CD4-positive, alpha-beta T cell treated with Interleukin-21 for 1 hour (primary cell): ENCODE data around the gene KRT79.

ENCODE experiments used
- DNase-seq: peaks from one replicate; pipeline ENCODE4 v3.0.0-alpha.2; 2020

The KRT79 gene

DNA sequence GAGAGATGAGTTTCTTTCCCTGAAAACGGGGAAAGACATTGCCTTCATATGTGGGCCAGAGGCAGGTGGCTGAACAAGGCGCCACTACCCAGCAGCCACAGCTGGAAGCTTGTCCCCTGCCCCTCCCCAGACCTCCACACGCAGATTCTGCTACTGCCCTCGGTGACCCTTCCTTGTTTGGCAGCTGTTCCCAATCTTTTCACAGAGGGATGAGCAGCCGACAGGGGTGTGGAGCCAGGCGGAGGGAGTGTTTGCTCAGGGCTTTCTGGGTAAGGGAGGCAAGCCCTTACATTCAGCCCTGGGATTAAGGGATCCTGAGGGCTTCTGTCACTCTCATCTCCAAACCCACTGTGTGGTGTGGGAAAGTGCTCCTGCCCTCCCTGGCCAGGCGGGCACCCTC, 15.7 kb downstream of the KRT79 start:
- DNase-seq, result no peak

DNA sequence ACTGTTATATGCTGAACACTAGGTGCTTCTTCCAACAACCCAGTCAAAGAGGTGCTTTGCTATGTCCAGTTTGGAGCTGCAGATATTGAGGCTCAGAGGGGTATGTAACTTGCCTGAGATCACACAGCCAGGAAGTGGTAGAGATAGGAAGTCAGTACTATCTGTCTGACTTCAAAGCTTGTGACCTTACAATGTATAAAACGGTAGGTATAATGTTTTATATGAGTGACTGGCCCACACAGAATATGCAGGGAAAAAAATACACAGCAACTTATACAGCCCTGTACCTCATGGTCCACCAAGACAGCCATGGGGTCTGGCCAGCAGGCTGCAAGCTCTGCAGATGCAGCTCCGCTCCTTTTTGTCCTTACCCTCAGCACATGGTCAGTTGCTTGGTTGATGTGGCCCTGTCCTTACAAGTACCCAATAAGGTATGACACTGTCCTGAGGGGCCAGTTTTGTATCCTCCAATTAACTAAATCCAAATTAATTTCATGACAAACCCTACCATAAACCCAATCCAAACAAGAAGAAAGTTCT, 16.3 kb downstream of the KRT79 start:
- no peak for DNase-seq

- DNase-seq, result no peak
Observed at GRCh38 chr12:52817003-52817698, 17.0 kb downstream of the KRT79 start.

- no peak for DNase-seq
Observed at GRCh38 chr12:52815676-52816588, 18.2 kb downstream of the KRT79 start.

DNA sequence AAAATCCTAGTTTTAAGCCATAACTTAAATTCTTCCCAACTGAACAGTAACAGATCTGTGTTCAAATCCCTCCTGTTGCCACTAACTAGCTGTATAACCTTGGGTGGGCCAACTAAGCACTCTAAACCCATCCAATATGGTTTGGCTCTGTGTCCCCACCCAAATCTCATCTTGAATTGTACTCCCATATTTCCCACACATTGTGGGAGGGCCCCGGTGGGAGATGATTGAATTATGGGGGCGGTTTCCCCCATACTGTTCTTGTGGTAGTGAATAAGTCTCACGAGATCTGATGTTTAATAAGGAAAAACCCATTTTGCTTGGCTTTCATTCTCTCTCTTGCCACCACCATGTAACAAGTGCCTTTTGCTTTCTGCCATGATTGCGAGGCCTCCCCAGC, 18.9 kb downstream of the KRT79 start:
- no peak for DNase-seq

GRCh38 chr12:52814710-52815155, 19.4 kb downstream of the KRT79 start:
- no peak for DNase-seq

DNA sequence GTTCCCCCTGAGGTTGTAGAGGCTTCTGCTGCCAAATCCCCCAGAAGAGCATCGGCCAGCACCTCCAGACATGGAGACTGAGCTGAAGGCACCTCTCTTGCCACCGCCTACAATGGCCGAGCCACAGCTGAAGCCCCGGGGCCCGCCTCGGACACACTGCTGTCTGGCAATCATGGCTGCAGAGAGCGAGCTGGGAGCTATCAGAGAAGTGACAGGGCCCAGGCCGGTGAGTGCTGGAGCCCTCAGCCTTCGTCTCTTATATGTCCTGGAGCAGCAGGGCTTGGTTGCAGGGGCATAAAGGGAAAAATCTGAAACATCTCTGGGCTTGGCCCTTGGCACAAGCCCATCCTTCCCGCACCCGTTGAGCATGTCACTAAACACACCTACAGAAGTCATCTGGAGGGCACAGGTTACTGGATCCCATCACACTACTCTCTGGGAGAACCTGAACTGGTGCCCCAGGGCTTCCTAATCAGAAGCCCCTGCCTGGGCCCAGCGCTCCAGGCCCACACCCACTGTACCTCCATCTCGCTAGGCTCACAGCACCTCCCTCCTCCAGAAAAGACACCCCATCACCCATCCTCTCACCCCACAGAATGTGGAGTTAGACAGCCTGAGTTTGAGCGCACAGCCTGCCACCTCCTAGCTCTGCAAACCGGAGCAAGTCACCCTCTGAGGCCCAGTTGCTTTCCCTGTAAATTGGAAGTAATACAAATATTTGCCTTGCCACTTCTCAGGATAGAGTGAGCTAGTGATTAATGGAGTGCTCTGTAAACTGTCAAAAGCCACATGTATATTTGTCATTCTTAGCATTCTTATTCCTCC, 20.0 kb downstream of the KRT79 start, which contains the start of gene KRT4:
TSS of gene KRT4 (minus strand) at position 232 of the 825 bp plus-strand sequence. CDS start at position 174, 58 bp downstream.
- DNase-seq, result no peak

- no peak for DNase-seq
Observed at GRCh38 chr12:52813203-52813819, 20.8 kb downstream of the KRT79 start.

DNA sequence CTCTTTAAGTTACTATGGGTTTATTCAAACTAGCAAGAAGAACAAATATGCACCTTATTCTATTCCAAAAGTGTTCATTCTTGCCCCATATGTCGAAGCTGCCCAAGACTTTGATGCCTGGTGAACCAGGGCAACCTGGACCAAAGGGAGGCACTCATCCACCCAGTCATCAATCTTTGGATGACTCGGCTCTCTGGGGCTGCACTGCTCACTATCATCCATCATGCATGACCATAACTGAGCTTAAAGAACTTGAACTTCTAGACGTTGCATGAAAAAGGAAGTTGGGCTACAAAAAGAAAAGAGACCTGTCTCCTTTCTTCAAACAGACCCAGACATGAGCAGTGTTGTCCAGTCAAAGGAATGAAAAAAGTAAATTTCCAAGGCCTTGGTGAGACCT, 21.4 kb downstream of the KRT79 start:
- DNase-seq, result no peak

- no peak for DNase-seq
Observed at GRCh38 chr12:52812073-52812400, 22.1 kb downstream of the KRT79 start.

GRCh38 chr12:52811191-52812072, 22.7 kb downstream of the KRT79 start:
- DNase-seq, result no peak

DNA sequence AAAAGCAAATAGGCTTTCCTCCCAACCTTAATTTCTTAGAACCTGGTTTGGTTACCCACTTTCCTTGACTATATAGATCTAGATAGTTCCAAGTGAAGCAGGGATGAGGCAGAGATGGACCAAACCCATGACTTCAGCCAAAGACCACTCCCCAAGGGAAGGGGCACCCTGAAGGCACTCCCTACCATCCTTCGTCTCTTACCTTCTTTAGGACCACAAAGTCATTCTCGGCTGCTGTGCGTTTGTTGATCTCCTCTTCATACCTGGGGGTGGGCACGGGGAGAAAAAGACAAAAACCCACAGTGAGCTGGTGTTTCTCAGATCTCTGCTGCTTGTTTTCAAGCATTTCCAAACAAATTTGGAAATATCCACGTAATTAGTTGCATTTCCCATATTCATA, 23.6 kb downstream of the KRT79 start:
- no peak for DNase-seq

DNA sequence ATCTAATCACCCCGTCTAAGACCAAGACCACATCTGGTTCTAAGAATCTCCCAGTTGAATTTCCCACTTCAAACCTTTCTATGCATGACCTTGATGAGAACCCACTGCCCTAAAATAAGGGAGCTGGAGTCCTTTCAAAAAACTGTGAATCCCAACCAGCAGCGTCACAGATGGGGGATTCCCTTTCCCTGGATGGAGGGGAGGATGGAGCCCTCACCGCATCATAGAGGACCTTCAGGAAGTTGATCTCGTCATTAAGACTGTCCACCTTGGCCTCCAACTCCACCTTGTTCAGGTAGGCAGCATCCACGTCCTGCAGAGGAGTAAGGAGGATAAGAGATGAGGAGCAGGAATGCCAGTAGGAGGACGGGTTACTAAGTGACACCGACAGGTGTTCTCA, 24.9 kb downstream of the KRT79 start:
- DNase-seq, result no peak

- no peak for DNase-seq
Observed at GRCh38 chr12:52808573-52809160, 25.4 kb downstream of the KRT79 start.

- DNase-seq, result no peak
Observed at GRCh38 chr12:52807544-52808470, 26.3 kb downstream of the KRT79 start.

DNA sequence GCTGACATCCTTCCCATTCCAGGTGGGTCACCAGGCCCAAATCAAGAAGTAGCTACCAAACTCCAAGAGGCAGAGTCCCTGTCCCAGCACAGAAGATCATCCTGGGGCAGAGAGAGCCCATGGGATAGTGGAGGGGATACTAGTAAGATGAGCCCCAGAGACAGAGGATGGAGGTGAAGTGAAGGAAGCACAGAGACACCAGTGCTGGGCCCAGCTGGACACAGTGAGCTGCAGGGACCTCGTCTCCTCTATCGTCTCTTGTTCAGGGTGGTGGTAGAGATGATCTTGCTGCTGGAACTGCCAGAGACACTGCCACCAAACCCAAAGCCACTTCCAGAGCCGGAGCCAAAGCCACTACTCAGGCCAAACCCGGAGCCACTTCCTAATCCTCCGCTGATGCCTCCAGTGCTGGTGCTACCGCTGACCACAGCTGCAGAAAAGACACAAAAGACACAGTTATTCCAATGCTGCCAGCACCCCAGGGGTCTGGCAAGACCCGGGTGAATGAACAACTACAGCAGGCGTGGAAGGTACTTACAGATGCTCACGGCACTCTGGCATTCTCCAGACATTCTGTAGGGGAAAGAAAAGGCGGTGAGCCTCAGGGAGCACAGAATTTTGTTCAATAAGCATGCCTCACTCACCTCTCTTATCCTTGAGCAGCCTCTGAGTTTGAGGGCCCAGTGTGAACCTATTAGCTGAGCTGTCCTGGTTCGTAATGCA, 27.1 kb downstream of the KRT79 start:
- DNase-seq, result no peak

- no peak for DNase-seq
Observed at GRCh38 chr12:52806169-52806811, 27.8 kb downstream of the KRT79 start.

DNA sequence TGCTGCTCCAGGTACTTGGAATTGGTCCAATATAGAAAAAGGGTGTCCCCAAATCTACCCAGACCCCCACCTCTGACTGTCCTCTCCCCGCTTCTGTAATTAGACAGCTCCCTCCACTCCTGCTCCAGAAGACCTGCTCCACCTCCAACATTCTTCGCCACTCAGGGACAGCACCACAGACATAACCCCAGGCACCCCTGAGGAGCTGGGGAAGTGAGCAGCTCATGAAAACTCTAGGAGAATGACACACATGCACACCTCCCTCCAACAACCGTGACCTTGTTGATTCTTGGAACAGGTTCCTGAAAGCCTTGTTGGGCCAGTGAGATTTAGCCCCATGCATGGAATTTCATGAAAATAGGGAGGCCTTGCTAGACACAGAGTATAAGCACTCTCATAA, 28.4 kb downstream of the KRT79 start:
- no peak for DNase-seq

GRCh38 chr12:52805000-52805399, 29.1 kb downstream of the KRT79 start:
- DNase-seq, result no peak
